HG03103 (cell line): Measurements from ENCODE around the gene HBA1.
"Not testable (repeated sequence)": the region's sequence is repeated elsewhere in the genome, so short reads cannot be mapped to it uniquely, and the experiment has no call there.

ENCODE experiments used
- ATAC-seq: cut with Tn5 transposase; IDR thresholded peaks from one replicate; pipeline ENCODE4 v1.9.1; 2021; ENCODE audit warnings: low read depth; ENCODE audit not compliant: unreplicated experiment

Gene HBA1

DNA sequence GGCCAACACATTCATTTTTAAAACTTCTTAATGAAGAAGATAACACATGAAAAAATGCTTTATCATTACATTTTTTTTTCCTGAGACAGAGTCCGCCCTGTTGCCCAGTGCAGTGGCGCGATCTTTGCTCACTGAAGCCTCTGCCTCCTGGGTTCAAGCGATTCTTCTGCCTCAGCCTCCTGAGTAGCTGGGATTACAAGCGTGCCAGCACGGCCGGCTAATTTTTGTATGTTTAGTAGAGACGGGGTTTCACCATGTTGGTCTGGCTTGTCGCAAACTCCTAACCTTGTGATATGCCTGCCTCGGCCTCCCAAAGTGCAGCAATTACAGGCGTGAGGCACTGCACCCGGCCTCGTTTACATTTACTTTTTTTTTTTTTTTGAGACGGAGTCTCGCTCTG is 17.0 kb downstream of the HBA1 start:
- no peak for ATAC-seq

DNA sequence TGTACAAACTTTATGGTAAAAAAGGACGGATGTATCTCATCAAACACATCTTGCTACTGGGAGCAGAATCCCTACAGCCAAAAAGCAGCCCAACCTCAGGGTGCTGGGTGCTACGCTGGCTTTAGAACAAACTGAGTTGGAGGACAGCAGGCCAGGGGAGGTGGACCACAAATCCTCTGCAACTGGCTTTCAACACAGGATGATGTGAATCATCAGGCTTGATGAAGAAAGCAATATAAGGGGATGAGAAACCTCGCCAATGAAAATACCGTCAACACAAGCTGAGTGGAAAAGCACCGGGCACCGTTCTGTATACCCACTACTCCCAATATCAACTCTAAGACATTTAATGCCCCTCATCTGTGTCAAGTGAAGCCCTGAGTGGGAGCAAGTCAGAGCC is 18.0 kb downstream of the HBA1 start:
- no peak for ATAC-seq

GRCh38 chr16:200388-200787 is 23.9 kb downstream of the HBA1 start:
- ATAC-seq = no peak

GRCh38 chr16:203246-203645 is 26.8 kb downstream of the HBA1 start:
- no peak for ATAC-seq

GRCh38 chr16:204046-204445 is 27.6 kb downstream of the HBA1 start:
- ATAC-seq = not testable (repeated sequence)

DNA sequence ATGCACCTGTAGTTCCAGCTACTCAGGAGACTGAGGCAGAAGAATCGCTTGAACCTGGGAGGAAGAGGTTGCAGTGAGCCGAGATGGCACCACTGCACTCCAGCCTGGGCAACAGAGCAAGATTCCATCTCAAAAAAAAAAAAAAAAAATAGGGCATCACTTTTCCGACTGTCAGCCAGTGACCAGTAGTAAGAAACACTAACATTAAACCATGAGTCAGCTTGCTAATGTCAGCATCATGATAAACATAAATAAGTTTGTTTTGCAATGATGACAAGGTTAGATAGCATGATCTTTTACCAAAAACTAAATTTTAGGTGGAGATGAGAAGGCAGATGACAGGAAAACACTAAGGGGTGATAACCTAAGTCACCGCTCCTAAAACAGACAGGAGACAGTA is 32.9 kb downstream of the HBA1 start:
- ATAC-seq = not testable (repeated sequence)

GRCh38 chr16:211631-212180 is 35.2 kb downstream of the HBA1 start:
- ATAC-seq = not testable (repeated sequence)

GRCh38 chr16:212999-213398 is 36.5 kb downstream of the HBA1 start:
- no peak for ATAC-seq

DNA sequence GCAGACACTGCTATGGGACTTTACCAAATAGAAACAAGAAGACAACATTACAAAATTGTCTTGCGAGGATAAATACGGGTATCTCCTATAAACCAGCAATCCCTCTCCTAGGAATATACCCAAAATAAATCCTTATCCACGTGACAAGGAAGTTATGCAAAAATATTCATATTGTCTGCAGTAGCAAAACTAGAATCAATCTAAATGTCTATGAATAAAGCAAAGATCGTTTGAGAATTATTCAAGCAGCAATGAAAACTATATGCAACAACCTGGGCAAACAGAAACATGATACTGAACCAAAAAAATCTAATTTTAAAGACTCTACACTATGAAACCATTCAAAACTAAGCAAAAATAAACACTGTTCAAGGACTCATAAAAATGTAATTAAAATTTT is 43.5 kb downstream of the HBA1 start:
- no peak for ATAC-seq
